Panc1 (cell line): ENCODE data around the gene RNF145. TPM values are rescaled to one million over a fixed set of nuclear protein-coding genes. Genes with fewer than 3 reads are reported as not detected.

Experiments used
- ATAC-seq: fragments of 200-7000 bp; cut with Tn5 transposase; 2 replicates; pipeline ENCODE4 v1.9.1; 2020; ENCODE audit warnings: mild to moderate bottlenecking, moderate library complexity
- BruUV-seq: library from RNA; stranded (reverse); fragments of 400-500 nt; replicated peaks from 2 replicates; lab custom pipeline; 2021; lab: Mats Ljungman, UMichigan
- CTCF ChIA-PET: fragments of 300-600 bp; sonication (Branson Sonifier 250); formaldehyde crosslinking; loops from one replicate; lab custom pipeline; 2022; ENCODE audit warnings: antibody characterized with exemption; lab: Charles Lee
- POLR2A ChIA-PET: fragments of 300-600 bp; sonication (Branson Sonifier 250); formaldehyde crosslinking; loops from one replicate; lab custom pipeline; 2022; ENCODE audit warnings: antibody characterized with exemption; lab: Charles Lee
- DNase-seq: peaks from one replicate; pipeline ENCODE4 v3.0.0-alpha.2; 2010; ENCODE audit warnings: low read depth, low spot score
- H3K27ac ChIP-seq: 2 replicates; pipeline ENCODE4 v1.5.1; 2011; ENCODE audit warnings: mild to moderate bottlenecking, low read length, inconsistent platforms
- H3K27me3 ChIP-seq: fragments of 200-500 bp; sonication (Bioruptor generic); 2 replicates; pipeline ENCODE4 v1.6.0; 2014; ENCODE audit warnings: low read length, inconsistent platforms; ENCODE audit not compliant: control insufficient read depth, insufficient read depth
- H3K36me3 ChIP-seq: fragments of 200-500 bp; sonication (Bioruptor generic); 2 replicates; pipeline ENCODE4 v1.5.1; 2014; ENCODE audit warnings: inconsistent platforms, mild to moderate bottlenecking, low read length, moderate library complexity; ENCODE audit not compliant: control insufficient read depth, insufficient read depth
- H3K4me1 ChIP-seq: 2 replicates; pipeline ENCODE4 v1.5.1; 2011; ENCODE audit warnings: inconsistent platforms, mild to moderate bottlenecking, low read length, moderate library complexity; ENCODE audit not compliant: control insufficient read depth, insufficient read depth
- H3K4me3 ChIP-seq, 2 experiments: 2 replicates each; pipeline ENCODE4 v1.5.1; 2011 to 2012; ENCODE audit warnings: low read depth in 2 of 2, low read length in 2 of 2, mild to moderate bottlenecking in 2 of 2, inconsistent platforms in 1 of 2, moderate library complexity in 1 of 2
- H3K9me3 ChIP-seq: fragments of 200-500 bp; sonication (Bioruptor generic); 2 replicates; pipeline ENCODE4 v1.5.1; 2014; ENCODE audit warnings: low read depth, mild to moderate bottlenecking, inconsistent platforms, low read length, moderate library complexity; ENCODE audit not compliant: control insufficient read depth, insufficient read depth
- CTCF ChIP-seq: fragments of 450-650 bp; IDR thresholded peaks from 2 replicates; pipeline ENCODE4 v1.5.1; 2017; ENCODE audit warnings: mild to moderate bottlenecking
- POLR2AphosphoS5 ChIP-seq: IDR thresholded peaks from 2 replicates; pipeline ENCODE4 v1.6.1; 2012; ENCODE audit warnings: mild to moderate bottlenecking, low read depth, low read length, moderate library complexity
- REST ChIP-seq, 2 experiments: IDR thresholded peaks; 2 replicates each; pipeline ENCODE4 v1.6.1; 2011 to 2012; ENCODE audit warnings: low read depth in 2 of 2, control low read depth in 1 of 2, low read length in 1 of 2, mild to moderate bottlenecking in 1 of 2, moderate library complexity in 1 of 2; ENCODE audit not compliant: insufficient read depth in 1 of 2
- SIN3A ChIP-seq: IDR thresholded peaks from 2 replicates; pipeline ENCODE4 v1.6.1; 2012; ENCODE audit warnings: low read depth, mild to moderate bottlenecking, low read length, moderate library complexity, borderline replicate concordance; ENCODE audit not compliant: insufficient read depth
- TCF7L2 ChIP-seq: IDR thresholded peaks from 2 replicates; pipeline ENCODE4 v1.6.1; 2011; ENCODE audit warnings: mild to moderate bottlenecking, low read depth, low read length, inconsistent platforms
- in situ Hi-C: cut with HindIII; loops from 2 replicates; pipeline ENCODE4 v1.10.0; 2016; ENCODE audit warnings: low sequenced_read_pairs, low pct_unique_long_range_greater_than_20kb
- intact Hi-C: fragments of 100-400 bp; cut with micrococcal nuclease; formaldehyde crosslinking; loops from one replicate; pipeline ENCODE4 v1.10.0; 2022; ENCODE audit not compliant: unreplicated experiment
- total RNA-seq: library from RNA; stranded (reverse); gene quantifications from one replicate; pipeline ENCODE4 v1.2.1, GENCODE V29; 2021; ENCODE audit not compliant: unreplicated experiment

RNF145 gene
- total RNA-seq, 1 experiment from 2014 or later = 81.8 TPM

- DNase-seq (no peak), ATAC-seq (no peak)
- Histone ChIP-seq H3K9me3 (no peaks in the 10 kb centered on the region), H3K27me3 (no peaks in the 10 kb centered on the region; the same call in 1 of the 2 replicates), H3K36me3 (no peaks in the 10 kb centered on the region), H3K4me1 (peaks cover 6% of the 10 kb centered on the region; the same call in 1 of the 2 replicates), H3K27ac (no peak overlapping the region), H3K4me3 (no peak overlapping the region)
- ChIA-PET POLR2A (no interaction called here), CTCF (no interaction called here)
- in situ Hi-C loops (no loop called here), intact Hi-C loops (no loop called here)
- BruUV-seq = no TSS peak
- no peak for TF ChIP-seq SIN3A
- no peak for TF ChIP-seq TCF7L2
- TF ChIP-seq CTCF = no peak
- TF ChIP-seq POLR2AphosphoS5 = no peak
- TF ChIP-seq REST (IDR thresholded peaks at IDR 0.05; ENCODE audit: insufficient read depth in 1 of 2, low read depth in 2 of 2, low read length in 1 of 2) = no peak
Measured at GRCh38 chr5:159244890-159245289, 35.5 kb upstream of the RNF145 start.

GRCh38 chr5:159244163-159244562 lies 34.8 kb upstream of the RNF145 start:
- BruUV-seq = no TSS peak

More at GRCh38 chr5:159244163-159244562, 34.8 kb upstream of the RNF145 start:
- ChIA-PET POLR2A (no interaction called here), CTCF (no interaction called here)
- in situ Hi-C loops = no loop called here
- Histone ChIP-seq H3K4me1 (peaks cover 6% of the 10 kb centered on the region; the same call in 1 of the 2 replicates), H3K27ac (no peak overlapping the region), H3K27me3 (no peaks in the 10 kb centered on the region; the same call in 1 of the 2 replicates), H3K36me3 (no peaks in the 10 kb centered on the region), H3K9me3 (no peaks in the 10 kb centered on the region), H3K4me3 (no peak overlapping the region)
- DNase-seq (no peak), ATAC-seq (no peak)
- TF ChIP-seq POLR2AphosphoS5 (no peak), SIN3A (no peak), TCF7L2 (no peak), CTCF (no peak), REST (IDR thresholded peaks at IDR 0.05; ENCODE audit: insufficient read depth in 1 of 2, low read depth in 2 of 2, low read length in 1 of 2) (no peak)
- intact Hi-C loops = no loop called here
